Measurements from ENCODE around the gene THAP7. TPM values are rescaled to one million over a fixed set of nuclear protein-coding genes. Genes with fewer than 3 reads are reported as not detected.

THAP7 gene
- total and polyA plus RNA-seq, 2 of the 13 experiments (the other 11 are each of a cell fraction or from before 2014, with no cell fraction given) = 13.0 to 25.5 TPM

DNA sequence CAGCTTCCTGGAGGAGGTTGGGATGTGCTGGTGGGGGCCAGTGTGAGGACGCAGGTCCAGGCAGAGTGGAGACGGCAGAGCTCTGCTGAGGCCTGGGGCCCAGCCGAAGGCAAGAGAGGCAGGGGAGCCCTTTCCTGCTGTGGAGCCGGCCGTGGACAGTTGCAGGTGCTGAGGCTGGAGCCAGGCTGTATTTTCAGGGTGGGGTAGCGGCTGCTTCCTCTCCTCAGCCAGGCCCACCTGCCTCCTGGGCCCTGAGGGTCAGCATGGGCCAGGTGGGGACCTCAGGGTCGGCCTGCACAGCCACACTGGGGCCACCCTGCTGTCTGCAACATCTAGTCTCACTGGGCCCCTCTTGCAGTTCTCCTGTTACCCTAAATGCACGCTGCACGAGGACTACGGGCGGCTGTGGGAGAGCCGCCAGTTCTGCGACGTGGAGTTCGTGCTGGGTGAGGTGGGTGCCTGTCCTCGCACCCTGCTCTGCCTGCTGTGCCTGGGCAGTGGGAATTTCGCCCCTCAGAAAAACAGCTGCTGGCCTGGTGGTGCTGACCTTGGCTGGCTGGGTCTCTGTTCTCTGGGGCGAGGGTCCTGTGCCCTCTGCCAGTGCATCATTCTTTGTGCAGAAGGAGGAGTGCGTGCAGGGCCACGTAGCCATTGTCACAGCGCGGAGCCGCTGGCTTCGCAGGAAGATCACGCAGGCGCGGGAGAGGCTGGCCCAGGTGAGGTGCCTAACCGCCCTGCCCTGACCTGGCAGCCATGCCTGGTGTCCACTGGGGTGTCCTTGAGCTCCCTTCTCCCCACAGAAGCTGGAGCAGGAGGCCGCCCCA lies 8.4 kb downstream of the THAP7 start:
- ATAC-seq (no peak), FAIRE-seq (no peak), DNase-seq (ENCODE audit: low spot score) (no peak)
- H3K9me3 ChIP-seq (ENCODE audit: low read length) = no peaks in the 10 kb centered on the region
- H4K20me1 ChIP-seq (ENCODE audit: insufficient read depth, low read length) = no peaks in the 10 kb centered on the region
- in situ Hi-C loops (cut with HindIII; ENCODE audit: extremely low pct_ligation_motif_present, low pct_unique_long_range_greater_than_20kb) (no loop called here), intact Hi-C loops (cut with micrococcal nuclease; ENCODE audit: unreplicated experiment) (no loop called here)
- no TSS peak for BruUV-seq (replicated peaks)
- H3K4me3 ChIP-seq (replicated peaks in 1 of 3; ENCODE audit: insufficient read depth in 1 of 3, low read depth in 2 of 3, low read length in 3 of 3) = no peak overlapping the region
- H3K4me2 ChIP-seq (ENCODE audit: low read depth, low read length) = no peak overlapping the region
- ChIA-PET POLR2A (no interaction called here), CTCF (ENCODE audit: low intra/inter-chr PET ratio, low total read pairs) (no interaction called here)
- no peaks in the 10 kb centered on the region for H3K4me1 ChIP-seq (ENCODE audit: insufficient read depth, low read length)
- WGBS (ENCODE audit: low lambda C conversion rate) = 100% methylated on average over 4 of the region's 29 CpGs
- peaks cover 3 to 34% of the 10 kb centered on the region in 2 experiments for H3K36me3 ChIP-seq (replicated peaks in 1 of 2; ENCODE audit: control insufficient read depth in 1 of 2, insufficient read depth in 2 of 2, low read length in 2 of 2)
- no peaks in the 10 kb centered on the region for H3K79me2 ChIP-seq (ENCODE audit: insufficient read depth, low read length)
- H2AFZ ChIP-seq (ENCODE audit: low read length) = no peak overlapping the region
- TF ChIP-seq ZNF766 (CRISPR knock-in tag; IDR thresholded peaks at IDR 0.05; ENCODE audit: borderline replicate concordance) = no peak
- TF ChIP-seq SRSF9 (IDR thresholded peaks at IDR 0.05; ENCODE audit: borderline replicate concordance, insufficient read depth, low read depth, low read length, poor library complexity, severe bottlenecking) = no peak
- TF ChIP-seq, protein P1, sequence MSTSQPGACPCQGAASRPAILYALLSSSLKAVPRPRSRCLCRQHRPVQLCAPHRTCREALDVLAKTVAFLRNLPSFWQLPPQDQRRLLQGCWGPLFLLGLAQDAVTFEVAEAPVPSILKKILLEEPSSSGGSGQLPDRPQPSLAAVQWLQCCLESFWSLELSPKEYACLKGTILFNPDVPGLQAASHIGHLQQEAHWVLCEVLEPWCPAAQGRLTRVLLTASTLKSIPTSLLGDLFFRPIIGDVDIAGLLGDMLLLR (CRISPR knock-in tag; IDR thresholded peaks at IDR 0.05) = no peak
- peak; percentile 3 for TF ChIP-seq AGO2 (optimal IDR thresholded peaks at IDR 0.05; ENCODE audit: low read depth, low read length)
- H3K9ac ChIP-seq (ENCODE audit: insufficient read depth, low read depth, low read length) = no peak overlapping the region
- H3K27me3 ChIP-seq (ENCODE audit: control insufficient read depth in 1 of 2, insufficient read depth in 2 of 2, low read length in 2 of 2) = no peaks in the 10 kb centered on the region
- H3K27ac ChIP-seq (ENCODE audit: extremely low read length, insufficient read depth, low read length) = no peak overlapping the region

DNA sequence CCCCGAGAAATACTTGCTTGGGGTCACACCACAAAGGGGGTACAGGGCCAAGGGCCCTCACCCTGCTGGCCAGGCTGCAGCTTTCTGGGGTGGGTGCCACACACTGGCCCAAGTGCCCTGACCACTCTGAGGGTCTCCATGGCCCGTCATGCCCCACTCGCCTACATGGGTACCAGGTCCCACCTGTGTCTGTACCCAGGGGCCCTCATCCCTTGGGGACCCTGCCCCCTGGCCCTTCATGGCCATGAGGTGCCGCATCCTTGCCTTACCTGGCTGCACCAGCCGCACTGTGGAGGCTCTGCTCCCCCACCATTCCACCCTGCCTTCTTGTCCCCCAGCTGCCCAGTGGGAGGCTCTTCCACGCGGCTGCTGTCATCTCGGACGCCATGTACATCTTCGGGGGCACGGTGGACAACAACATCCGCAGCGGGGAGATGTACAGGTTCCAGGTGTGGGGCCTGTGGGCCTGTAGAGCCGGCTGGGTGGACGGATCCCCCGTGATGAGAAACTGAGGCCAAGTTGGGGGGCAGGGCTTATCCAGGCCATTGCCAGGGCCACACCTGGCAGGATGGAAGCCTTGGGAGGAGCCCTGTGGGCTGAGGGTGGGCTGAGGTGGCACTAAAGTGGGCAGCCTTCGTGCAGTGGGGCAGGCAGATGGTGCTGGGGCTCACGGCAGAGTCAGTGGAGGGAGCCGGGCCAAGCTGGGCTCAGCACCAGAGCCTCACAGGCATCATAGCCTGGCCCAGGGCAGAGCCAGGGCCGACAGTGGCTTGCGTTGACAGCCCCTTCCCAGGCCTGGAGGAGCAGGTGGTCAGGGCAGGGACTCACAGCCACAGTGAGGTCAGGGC lies 9.2 kb downstream of the THAP7 start:
- in situ Hi-C loops (cut with HindIII; ENCODE audit: extremely low pct_ligation_motif_present, low pct_unique_long_range_greater_than_20kb) (no loop called here), intact Hi-C loops (cut with micrococcal nuclease; ENCODE audit: unreplicated experiment) (no loop called here)
- BruUV-seq (replicated peaks) = no TSS peak
- FAIRE-seq (no peak), ATAC-seq (no peak), DNase-seq (ENCODE audit: low spot score) (no peak)
- H2AFZ ChIP-seq (ENCODE audit: low read length) = no peak overlapping the region
- no peaks in the 10 kb centered on the region for H3K79me2 ChIP-seq (ENCODE audit: insufficient read depth, low read length)
- no peaks in the 10 kb centered on the region for H3K9me3 ChIP-seq (ENCODE audit: low read length)
- no peak overlapping the region for H3K4me2 ChIP-seq (ENCODE audit: low read depth, low read length)
- 93% methylated on average over 14 of the region's 21 CpGs for WGBS (ENCODE audit: low lambda C conversion rate)
- H3K4me3 ChIP-seq (replicated peaks in 1 of 3; ENCODE audit: insufficient read depth in 1 of 3, low read depth in 2 of 3, low read length in 3 of 3) = no peak overlapping the region
- H4K20me1 ChIP-seq (ENCODE audit: insufficient read depth, low read length) = no peaks in the 10 kb centered on the region
- TF ChIP-seq HDAC6 (IDR thresholded peaks at IDR 0.05; ENCODE audit: low read depth, low read length) = no peak
- TF ChIP-seq ZNF546 (CRISPR knock-in tag; conservative IDR thresholded peaks at IDR 0.05) = no peak
- TF ChIP-seq KAT2B (IDR thresholded peaks at IDR 0.05; ENCODE audit: borderline replicate concordance, low read depth, low read length) = no peak
- peak; percentile 37 for TF ChIP-seq AGO2 (optimal IDR thresholded peaks at IDR 0.05; ENCODE audit: low read depth, low read length)
- TF ChIP-seq NCOA1 (CRISPR knock-in tag; IDR thresholded peaks at IDR 0.05) = no peak
- TF ChIP-seq, protein P2, sequence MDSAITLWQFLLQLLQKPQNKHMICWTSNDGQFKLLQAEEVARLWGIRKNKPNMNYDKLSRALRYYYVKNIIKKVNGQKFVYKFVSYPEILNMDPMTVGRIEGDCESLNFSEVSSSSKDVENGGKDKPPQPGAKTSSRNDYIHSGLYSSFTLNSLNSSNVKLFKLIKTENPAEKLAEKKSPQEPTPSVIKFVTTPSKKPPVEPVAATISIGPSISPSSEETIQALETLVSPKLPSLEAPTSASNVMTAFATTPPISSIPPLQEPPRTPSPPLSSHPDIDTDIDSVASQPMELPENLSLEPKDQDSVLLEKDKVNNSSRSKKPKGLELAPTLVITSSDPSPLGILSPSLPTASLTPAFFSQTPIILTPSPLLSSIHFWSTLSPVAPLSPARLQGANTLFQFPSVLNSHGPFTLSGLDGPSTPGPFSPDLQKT (CRISPR knock-in tag; IDR thresholded peaks at IDR 0.05; ENCODE audit: borderline replicate concordance) = no peak
- TF ChIP-seq NAIF1 (CRISPR knock-in tag; IDR thresholded peaks at IDR 0.05; ENCODE audit: borderline replicate concordance) = no peak
- TF ChIP-seq RBFOX2 (IDR thresholded peaks at IDR 0.05; ENCODE audit: low read depth, low read length) = peak; percentile 56; the same call in 1 of the 2 replicates
- H3K27me3 ChIP-seq (ENCODE audit: control insufficient read depth in 1 of 2, insufficient read depth in 2 of 2, low read length in 2 of 2) = no peaks in the 10 kb centered on the region
- POLR2A ChIA-PET = interaction anchor here (2.8 kb wide), 1 partner anchor 11 kb away, joined by 16 read pairs; the partner anchor contains the start of gene LZTR1
- H3K36me3 ChIP-seq (replicated peaks in 1 of 2; ENCODE audit: control insufficient read depth in 1 of 2, insufficient read depth in 2 of 2, low read length in 2 of 2) = peaks cover 3 to 37% of the 10 kb centered on the region in 2 experiments
- no peak overlapping the region for H3K27ac ChIP-seq (ENCODE audit: extremely low read length, insufficient read depth, low read length)
- CTCF ChIA-PET (ENCODE audit: low intra/inter-chr PET ratio, low total read pairs) = no interaction called here
- H3K4me1 ChIP-seq (ENCODE audit: insufficient read depth, low read length) = no peaks in the 10 kb centered on the region
- no peak overlapping the region for H3K9ac ChIP-seq (ENCODE audit: insufficient read depth, low read depth, low read length)
